Bronchial epithelial cell (primary cell): ENCODE data around the gene LRRC1. TPM values are rescaled to one million over a fixed set of nuclear protein-coding genes. Genes with fewer than 3 reads are reported as not detected.

Source experiments
- DNase-seq: peaks from one replicate; pipeline ENCODE4 v3.0.0-alpha.2; 2010; ENCODE audit warnings: low read depth
- FAIRE-seq: peaks from 2 replicates; lab custom pipeline; 2011; peaks lifted over from hg19 to GRCh38; lab: Jason Lieb, UNC
- H3K27me3 ChIP-seq: 2 replicates; pipeline ENCODE4 v1.5.1; 2011; ENCODE audit warnings: low read length; ENCODE audit not compliant: control insufficient read depth, insufficient read depth
- H3K36me3 ChIP-seq: 2 replicates; pipeline ENCODE4 v1.5.1; 2011; ENCODE audit warnings: low read length; ENCODE audit not compliant: control insufficient read depth, insufficient read depth
- H3K4me3 ChIP-seq: 2 replicates; pipeline ENCODE4 v1.5.1; 2011; ENCODE audit warnings: mild to moderate bottlenecking, low read depth, low read length, control low read depth
- total RNA-seq: library from RNA; depleted of rRNA; stranded (reverse); fragments of >200 nt; gene quantifications from 2 replicates; pipeline ENCODE4 v1.2.1, GENCODE V29; 2014
- TF ChIP-seq, protein P1 (sequence below): IDR thresholded peaks from 2 replicates; pipeline ENCODE4 v1.5.1; 2011; ENCODE audit warnings: mild to moderate bottlenecking, moderate library complexity, low read length, control low read depth, inconsistent platforms; ENCODE audit not compliant: insufficient read depth, severe bottlenecking

The LRRC1 gene
- total RNA-seq, 1 donor from 2014 or later = 19.7 TPM

DNA sequence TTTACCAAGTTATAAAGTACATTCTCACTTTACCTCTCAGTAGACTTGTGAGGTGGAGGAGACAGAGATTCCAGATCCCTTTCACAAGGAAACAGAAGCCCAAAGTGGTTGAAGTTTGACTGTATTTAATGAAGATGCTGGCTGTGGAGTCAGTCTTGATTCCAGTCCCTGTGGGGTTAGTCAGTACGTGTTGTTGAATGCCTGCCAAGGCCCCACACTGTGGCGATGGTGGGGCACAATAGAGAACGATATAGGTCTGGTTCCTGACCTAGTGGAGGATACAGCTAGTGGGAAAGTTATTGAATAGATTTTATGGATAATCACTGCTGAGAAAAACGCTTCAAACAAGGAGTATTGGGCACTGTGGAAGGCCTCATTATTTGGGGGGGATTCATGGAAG is 71.4 kb downstream of the LRRC1 start:
- Histone ChIP-seq H3K4me3 (no peak overlapping the region), H3K27me3 (no peaks in the 10 kb centered on the region), H3K36me3 (no peaks in the 10 kb centered on the region)
- TF ChIP-seq, protein P1, sequence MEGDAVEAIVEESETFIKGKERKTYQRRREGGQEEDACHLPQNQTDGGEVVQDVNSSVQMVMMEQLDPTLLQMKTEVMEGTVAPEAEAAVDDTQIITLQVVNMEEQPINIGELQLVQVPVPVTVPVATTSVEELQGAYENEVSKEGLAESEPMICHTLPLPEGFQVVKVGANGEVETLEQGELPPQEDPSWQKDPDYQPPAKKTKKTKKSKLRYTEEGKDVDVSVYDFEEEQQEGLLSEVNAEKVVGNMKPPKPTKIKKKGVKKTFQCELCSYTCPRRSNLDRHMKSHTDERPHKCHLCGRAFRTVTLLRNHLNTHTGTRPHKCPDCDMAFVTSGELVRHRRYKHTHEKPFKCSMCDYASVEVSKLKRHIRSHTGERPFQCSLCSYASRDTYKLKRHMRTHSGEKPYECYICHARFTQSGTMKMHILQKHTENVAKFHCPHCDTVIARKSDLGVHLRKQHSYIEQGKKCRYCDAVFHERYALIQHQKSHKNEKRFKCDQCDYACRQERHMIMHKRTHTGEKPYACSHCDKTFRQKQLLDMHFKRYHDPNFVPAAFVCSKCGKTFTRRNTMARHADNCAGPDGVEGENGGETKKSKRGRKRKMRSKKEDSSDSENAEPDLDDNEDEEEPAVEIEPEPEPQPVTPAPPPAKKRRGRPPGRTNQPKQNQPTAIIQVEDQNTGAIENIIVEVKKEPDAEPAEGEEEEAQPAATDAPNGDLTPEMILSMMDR = no peak
- FAIRE-seq (no peak), DNase-seq (no peak)

DNA sequence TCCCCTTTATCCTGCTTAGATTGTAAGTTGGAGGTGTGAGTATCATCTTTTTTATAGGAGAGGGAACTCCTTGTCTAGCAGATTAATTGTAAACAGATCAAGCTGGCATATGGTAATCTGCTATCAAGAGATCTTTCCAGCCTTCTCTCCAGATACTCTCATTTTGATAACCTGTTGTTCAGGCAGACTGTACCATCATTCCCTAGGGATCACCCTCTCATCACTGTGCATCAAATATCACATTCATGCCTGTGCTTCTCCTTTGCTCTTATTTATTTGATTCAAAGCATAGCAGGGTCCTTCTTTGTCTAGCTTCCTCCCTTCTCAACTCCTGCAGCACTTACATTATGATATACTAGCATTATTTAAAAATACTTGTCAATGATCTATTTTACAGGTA is 73.8 kb downstream of the LRRC1 start:
- FAIRE-seq (no peak), DNase-seq (no peak)
- H3K36me3 ChIP-seq = no peaks in the 10 kb centered on the region
- H3K27me3 ChIP-seq = no peaks in the 10 kb centered on the region
- no peak overlapping the region for H3K4me3 ChIP-seq
- TF ChIP-seq, protein P1 = no peak

DNA sequence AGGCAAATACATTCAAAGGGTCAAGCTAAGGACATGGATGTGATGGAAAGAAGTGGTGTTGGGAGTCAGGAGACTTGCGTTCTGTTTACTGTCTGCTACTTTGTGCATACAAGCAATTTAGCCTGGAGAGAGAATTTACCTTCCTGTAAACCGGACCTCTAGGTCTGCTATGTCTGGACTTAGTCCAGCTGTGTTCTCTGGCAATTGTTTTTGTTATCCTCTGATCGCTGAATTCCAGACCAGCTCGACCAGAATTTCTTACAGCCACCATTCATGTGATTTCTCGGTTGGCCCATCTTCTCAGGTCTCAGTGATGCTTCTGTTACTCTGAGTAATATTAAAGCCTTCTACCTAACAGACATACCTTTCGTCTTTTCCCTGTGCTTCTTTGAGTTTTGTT is 75.2 kb downstream of the LRRC1 start:
- TF ChIP-seq, protein P1 = no peak
- Histone ChIP-seq H3K27me3 (no peaks in the 10 kb centered on the region), H3K4me3 (no peak overlapping the region), H3K36me3 (no peaks in the 10 kb centered on the region)
- FAIRE-seq (no peak), DNase-seq (no peak)

DNA sequence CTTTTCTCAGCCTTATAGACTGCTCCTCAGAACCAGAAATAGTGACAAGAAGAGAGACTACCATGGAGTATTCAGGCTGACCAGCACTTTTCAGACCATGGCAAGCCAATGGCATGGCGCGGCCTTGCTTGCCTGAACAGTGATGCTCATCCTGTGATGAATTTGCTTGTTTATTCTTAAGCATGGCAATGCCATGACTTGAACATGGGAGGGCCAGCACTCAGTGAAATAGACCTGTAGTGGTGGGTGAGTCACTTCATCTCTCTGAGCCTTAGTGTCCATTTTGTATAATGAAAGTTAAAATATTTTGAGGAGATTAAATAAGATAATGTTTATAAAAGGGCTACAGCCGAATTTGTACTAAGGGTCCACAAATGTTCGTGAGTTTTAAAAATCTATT is 79.1 kb downstream of the LRRC1 start:
- TF ChIP-seq, protein P1 = no peak
- DNase-seq (peak; percentile 63), FAIRE-seq (no peak)
- no peak overlapping the region for H3K4me3 ChIP-seq
- no peaks in the 10 kb centered on the region for H3K36me3 ChIP-seq
- no peaks in the 10 kb centered on the region for H3K27me3 ChIP-seq

DNA sequence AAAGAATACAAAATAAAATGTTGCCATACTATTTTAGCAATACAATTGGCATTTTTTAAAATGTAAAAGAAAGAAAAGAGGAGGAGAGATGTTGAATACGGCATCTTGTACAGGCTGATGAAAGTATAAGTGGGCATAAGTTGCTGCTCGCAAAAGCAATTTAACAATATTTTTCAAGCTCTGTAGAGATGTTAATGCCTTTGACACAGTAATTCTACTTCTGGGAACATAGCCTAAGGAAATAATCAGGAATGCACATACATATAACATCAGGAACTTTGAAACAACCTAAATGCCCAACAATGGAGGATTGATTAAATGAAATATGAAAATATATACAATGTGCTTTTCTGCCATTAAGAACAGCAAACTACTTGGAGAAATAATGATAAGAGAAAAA is 80.2 kb downstream of the LRRC1 start:
- TF ChIP-seq, protein P1 = no peak
- DNase-seq (no peak), FAIRE-seq (no peak)
- H3K36me3 ChIP-seq = no peaks in the 10 kb centered on the region
- H3K4me3 ChIP-seq = no peak overlapping the region
- H3K27me3 ChIP-seq = no peaks in the 10 kb centered on the region

DNA sequence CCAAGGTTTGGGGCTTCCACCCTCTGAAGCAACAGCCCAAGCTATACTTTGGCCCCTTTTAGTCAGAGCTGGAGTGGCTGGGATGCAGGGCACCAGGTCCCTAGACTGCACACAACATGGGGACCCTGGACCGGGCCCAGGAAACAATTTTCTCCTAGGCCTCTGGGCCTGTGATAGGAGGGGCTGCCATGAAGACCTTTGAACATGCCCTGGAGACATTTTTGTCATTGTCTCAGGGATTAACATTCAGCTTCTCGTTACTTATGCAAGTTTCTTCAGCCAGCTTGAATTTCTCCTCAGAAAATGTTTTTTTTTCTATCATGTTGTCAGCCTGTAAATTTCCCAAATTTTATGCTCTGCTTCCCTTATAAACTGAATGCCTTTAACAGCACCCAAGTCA is 82.3 kb downstream of the LRRC1 start:
- Histone ChIP-seq H3K4me3 (no peak overlapping the region), H3K27me3 (no peaks in the 10 kb centered on the region), H3K36me3 (no peaks in the 10 kb centered on the region)
- FAIRE-seq = no peak
- TF ChIP-seq, protein P1 = no peak
- DNase-seq = no peak
